H1 (cell line): ENCODE results near the gene HIPK2. TPM values are rescaled to one million over a fixed set of nuclear protein-coding genes. Genes with fewer than 3 reads are reported as not detected.

Experiments
- CTCF ChIA-PET: fragments of 300-600 bp; sonication (Branson Sonifier 250); formaldehyde crosslinking; loops from one replicate; lab custom pipeline; 2021; ENCODE audit not compliant: partially characterized antibody; lab: Charles Lee
- POLR2A ChIA-PET: fragments of 300-600 bp; sonication (Branson Sonifier 250); formaldehyde crosslinking; loops from one replicate; lab custom pipeline; 2021; ENCODE audit warnings: inconsistent platforms; ENCODE audit not compliant: partially characterized antibody; lab: Charles Lee
- DNase-seq, 2 experiments: peaks; one replicate each; pipeline versions ENCODE4 v3.0.0 to v3.0.0-alpha.2; 2010 to 2022; ENCODE audit warnings: low spot score in 2 of 2, low read depth in 1 of 2, mixed read lengths in 1 of 2
- FAIRE-seq: peaks from 2 replicates; lab custom pipeline; 2011; peaks lifted over from hg19 to GRCh38; lab: Jason Lieb, UNC
- H2AFZ ChIP-seq: 2 replicates; pipeline ENCODE4 v1.8.1; 2012; ENCODE audit warnings: low read length, inconsistent platforms
- H2AK5ac ChIP-seq: 2 replicates; pipeline ENCODE4 v1.6.1; 2013; ENCODE audit warnings: low read depth, low read length
- H2BK120ac ChIP-seq: replicated peaks from 2 replicates; pipeline ENCODE3; 2013; ENCODE audit warnings: low read depth, low read length, inconsistent platforms
- H2BK12ac ChIP-seq: 2 replicates; pipeline ENCODE4 v1.6.1; 2013; ENCODE audit warnings: low read depth, low read length
- H2BK15ac ChIP-seq: 2 replicates; pipeline ENCODE4 v1.6.1; 2013; ENCODE audit warnings: low read length
- H2BK20ac ChIP-seq: 2 replicates; pipeline ENCODE4 v1.6.1; 2013; ENCODE audit warnings: low read length
- H2BK5ac ChIP-seq: 2 replicates; pipeline ENCODE4 v1.6.1; 2013; ENCODE audit warnings: low read depth, low read length
- H3K14ac ChIP-seq: 2 replicates; pipeline ENCODE4 v1.6.1; 2013; ENCODE audit warnings: inconsistent platforms; ENCODE audit not compliant: insufficient read length
- H3K18ac ChIP-seq: 2 replicates; pipeline ENCODE4 v1.6.1; 2013; ENCODE audit warnings: low read length; ENCODE audit errors: extremely low read depth
- H3K23ac ChIP-seq: 2 replicates; pipeline ENCODE4 v1.6.1; 2013; ENCODE audit warnings: inconsistent platforms; ENCODE audit not compliant: insufficient read length
- H3K23me2 ChIP-seq: 2 replicates; pipeline ENCODE4 v1.6.1; 2013; ENCODE audit warnings: low read depth, low read length
- H3K27ac ChIP-seq: 2 replicates; pipeline ENCODE4 v1.6.1; 2011; ENCODE audit warnings: low read depth, low read length, inconsistent platforms
- H3K27me3 ChIP-seq, 4 experiments: replicated peaks in 1 of 4; 1 replicate in 1 of 4; 2 replicates in 3 of 4; pipeline versions ENCODE4 v1.6.1 to v1.8.1; 2011 to 2013; ENCODE audit warnings: low read length in 3 of 4, mild to moderate bottlenecking in 3 of 4, inconsistent platforms in 2 of 4, mixed read lengths in 2 of 4, moderate library complexity in 1 of 4; ENCODE audit not compliant: control insufficient read depth in 3 of 4, insufficient read depth in 3 of 4; ENCODE audit errors: extremely low read depth in 1 of 4
- H3K36me3 ChIP-seq, 4 experiments: 2 replicates each; pipeline versions ENCODE4 v1.6.1 to v1.8.1; 2011 to 2013; ENCODE audit warnings: mild to moderate bottlenecking in 4 of 4, low read length in 3 of 4, moderate library complexity in 2 of 4, control low read depth in 1 of 4, inconsistent platforms in 1 of 4; ENCODE audit not compliant: insufficient read depth in 4 of 4, control insufficient read depth in 2 of 4
- H3K4ac ChIP-seq: replicated peaks from 2 replicates; pipeline ENCODE3; 2013; ENCODE audit warnings: low read length, low read depth, mixed read lengths, inconsistent platforms; ENCODE audit not compliant: insufficient read length
- H3K4me1 ChIP-seq, 4 experiments: replicated peaks in 1 of 4; 1 replicate in 1 of 4; 2 replicates in 3 of 4; pipeline versions ENCODE4 v1.6.1 to v1.8.1; 2011 to 2013; ENCODE audit warnings: low read length in 3 of 4, inconsistent platforms in 2 of 4, mixed read lengths in 1 of 4; ENCODE audit not compliant: insufficient read depth in 4 of 4, control insufficient read depth in 3 of 4
- H3K4me2 ChIP-seq, 2 experiments: 2 replicates each; pipeline versions ENCODE4 v1.6.1 to v1.8.1; 2011 to 2013; ENCODE audit warnings: low read depth in 2 of 2, low read length in 2 of 2, control low read depth in 1 of 2, inconsistent platforms in 1 of 2, mild to moderate bottlenecking in 1 of 2; ENCODE audit not compliant: insufficient read depth in 1 of 2
- H3K4me3 ChIP-seq, 4 experiments: fragments of 200-600, 300-600 bp in 1 of 4; sonication (generic), shearing (Covaris generic), sonication (Bioruptor Twin) in 1 of 4; 2 replicates each; pipeline versions ENCODE4 v1.5.1 to v1.8.1; 2011 to 2016; ENCODE audit warnings: low read length in 4 of 4, low read depth in 3 of 4, control low read depth in 2 of 4, inconsistent platforms in 2 of 4, mild to moderate bottlenecking in 2 of 4, mixed read lengths in 1 of 4, moderate library complexity in 1 of 4; ENCODE audit not compliant: insufficient read depth in 2 of 4; ENCODE audit errors: extremely low read depth in 1 of 4
- H3K56ac ChIP-seq: replicated peaks from 2 replicates; pipeline ENCODE3; 2013; ENCODE audit warnings: low read depth, mild to moderate bottlenecking, mixed read lengths, low read length, inconsistent platforms; ENCODE audit not compliant: insufficient read length
- H3K79me1 ChIP-seq: 2 replicates; pipeline ENCODE4 v1.6.1; 2013; ENCODE audit warnings: low read depth, low read length, control low read depth
- H3K79me2 ChIP-seq, 2 experiments: 2 replicates each; pipeline versions ENCODE4 v1.6.1 to v1.8.1; 2012 to 2013; ENCODE audit warnings: low read length in 2 of 2, mild to moderate bottlenecking in 2 of 2, inconsistent platforms in 1 of 2; ENCODE audit not compliant: insufficient read depth in 2 of 2, control insufficient read depth in 1 of 2
- H3K9ac ChIP-seq, 4 experiments: replicated peaks in 1 of 4; 1 replicate in 1 of 4; 2 replicates in 3 of 4; pipeline versions ENCODE4 v1.6.1 to v1.8.1; 2011 to 2013; ENCODE audit warnings: low read depth in 3 of 4, low read length in 3 of 4, control low read depth in 2 of 4, mild to moderate bottlenecking in 2 of 4, moderate library complexity in 2 of 4, inconsistent platforms in 1 of 4; ENCODE audit errors: extremely low read depth in 1 of 4
- H3K9me3 ChIP-seq, 2 experiments: 2 replicates each; pipeline versions ENCODE4 v1.6.1 to v1.8.1; 2012 to 2013; ENCODE audit warnings: mild to moderate bottlenecking in 2 of 2, moderate library complexity in 2 of 2, control low read depth in 1 of 2, inconsistent platforms in 1 of 2, low read depth in 1 of 2, low read length in 1 of 2, mixed read lengths in 1 of 2; ENCODE audit not compliant: insufficient read depth in 2 of 2
- H4K20me1 ChIP-seq, 2 experiments: replicated peaks in 1 of 2; 2 replicates each; pipeline versions ENCODE3 to v1.8.1; 2011 to 2013; ENCODE audit warnings: inconsistent platforms in 2 of 2, low read length in 2 of 2, mild to moderate bottlenecking in 1 of 2; ENCODE audit not compliant: insufficient read depth in 2 of 2, control insufficient read depth in 1 of 2
- H4K5ac ChIP-seq: 2 replicates; pipeline ENCODE4 v1.6.1; 2013; ENCODE audit warnings: low read length, low read depth, mixed read lengths, inconsistent platforms; ENCODE audit not compliant: insufficient read length
- H4K8ac ChIP-seq: 2 replicates; pipeline ENCODE4 v1.8.0; 2013; ENCODE audit warnings: mild to moderate bottlenecking, moderate library complexity, low read length, inconsistent platforms; ENCODE audit not compliant: insufficient read depth; ENCODE audit errors: extremely low read depth
- H4K91ac ChIP-seq: replicated peaks from 2 replicates; pipeline ENCODE3; 2013; ENCODE audit warnings: low read length, mixed read lengths, inconsistent platforms; ENCODE audit not compliant: insufficient read length
- BACH1 ChIP-seq: IDR thresholded peaks from 2 replicates; pipeline ENCODE4 v1.6.1; 2012; ENCODE audit warnings: low read length, improper control_type of control experiment
- CEBPB ChIP-seq: IDR thresholded peaks from 2 replicates; pipeline ENCODE4 v1.6.1; 2012; ENCODE audit warnings: low read depth, low read length
- EP300 ChIP-seq, 2 experiments: IDR thresholded peaks; 1 replicate in 1 of 2; 2 replicates in 1 of 2; pipeline ENCODE4 v1.6.1; 2011 to 2012; ENCODE audit warnings: low read depth in 2 of 2, low read length in 2 of 2, mild to moderate bottlenecking in 2 of 2, borderline replicate concordance in 1 of 2, inconsistent platforms in 1 of 2, moderate library complexity in 1 of 2
- FOSL1 ChIP-seq: IDR thresholded peaks from 2 replicates; pipeline ENCODE4 v1.6.1; 2011; ENCODE audit warnings: mild to moderate bottlenecking, low read depth, low read length, moderate library complexity; ENCODE audit not compliant: insufficient read depth
- GABPA ChIP-seq: IDR thresholded peaks from 2 replicates; pipeline ENCODE4 v1.6.1; 2011; ENCODE audit warnings: mild to moderate bottlenecking, low read length, moderate library complexity, borderline replicate concordance; ENCODE audit not compliant: insufficient read depth
- RNF2 ChIP-seq: fragments of 200-900, 300-1000 bp; sonication (generic); IDR thresholded peaks from 2 replicates; pipeline ENCODE4 v1.7.1; 2016; ENCODE audit warnings: borderline replicate concordance, low read depth, mild to moderate bottlenecking, antibody characterized with exemption, low read length; ENCODE audit not compliant: poor library complexity, severe bottlenecking; ENCODE audit errors: missing control alignments
- SP1 ChIP-seq: IDR thresholded peaks from 2 replicates; pipeline ENCODE4 v1.6.1; 2011; ENCODE audit warnings: low read depth, low read length
- YY1 ChIP-seq: IDR thresholded peaks from 2 replicates; pipeline ENCODE4 v1.6.1; 2011; ENCODE audit warnings: low read depth, mild to moderate bottlenecking, low read length
- WGBS, 2 experiments: shearing (Covaris generic) in 1 of 2; methylation state at CpG; one replicate each; pipeline versions ENCODE4 v1.1.6 to v1.1.7; 2013 to 2015; ENCODE audit warnings: low lambda C conversion rate in 2 of 2, mixed read lengths in 2 of 2, inconsistent platforms in 1 of 2, low coverage in 1 of 2, missing lambda C conversion rate in 1 of 2; ENCODE audit not compliant: insufficient replicate concordance in 2 of 2, insufficient coverage in 1 of 2, insufficient read length in 1 of 2; ENCODE audit errors: extremely low coverage in 1 of 2, missing lambda C conversion rate in 1 of 2; 5-methylcytosine and 5-hydroxymethylcytosine counted together
- polyA plus RNA-seq, 7 experiments: library from polyadenylated mRNA; depleted of rRNA in 3 of 7; stranded (reverse) in 5 of 7; unstranded in 2 of 7; fragments of >200 nt in 5 of 7; fragments of 200-250 nt in 2 of 7; gene quantifications; 1 replicate in 5 of 7; 2 replicates in 1 of 7; 4 replicates in 1 of 7; pipeline versions ENCODE4 v1.2.1 to v1.2.3, GENCODE V29; 2011 to 2013; ENCODE audit warnings: missing spikeins in 2 of 7, mixed read lengths in 2 of 7
- total RNA-seq: library from RNA; stranded (reverse); fragmentation: NEBNext Ultra II Directional; extraction: Animal tissue kit (Norgen Biotek cat#: 25700); gene quantifications from 2 replicates; pipeline ENCODE4 v1.2.1, GENCODE V29; 2021
- TF ChIP-seq, protein P1 (sequence below): IDR thresholded peaks from 2 replicates; pipeline ENCODE4 v1.6.1; 2012; ENCODE audit warnings: inconsistent platforms

Gene HIPK2
- total and polyA plus RNA-seq, 2 of the 8 experiments (the other 6 are each of a cell fraction or from before 2014, with no cell fraction given): 8.3 to 24.3 TPM

DNA sequence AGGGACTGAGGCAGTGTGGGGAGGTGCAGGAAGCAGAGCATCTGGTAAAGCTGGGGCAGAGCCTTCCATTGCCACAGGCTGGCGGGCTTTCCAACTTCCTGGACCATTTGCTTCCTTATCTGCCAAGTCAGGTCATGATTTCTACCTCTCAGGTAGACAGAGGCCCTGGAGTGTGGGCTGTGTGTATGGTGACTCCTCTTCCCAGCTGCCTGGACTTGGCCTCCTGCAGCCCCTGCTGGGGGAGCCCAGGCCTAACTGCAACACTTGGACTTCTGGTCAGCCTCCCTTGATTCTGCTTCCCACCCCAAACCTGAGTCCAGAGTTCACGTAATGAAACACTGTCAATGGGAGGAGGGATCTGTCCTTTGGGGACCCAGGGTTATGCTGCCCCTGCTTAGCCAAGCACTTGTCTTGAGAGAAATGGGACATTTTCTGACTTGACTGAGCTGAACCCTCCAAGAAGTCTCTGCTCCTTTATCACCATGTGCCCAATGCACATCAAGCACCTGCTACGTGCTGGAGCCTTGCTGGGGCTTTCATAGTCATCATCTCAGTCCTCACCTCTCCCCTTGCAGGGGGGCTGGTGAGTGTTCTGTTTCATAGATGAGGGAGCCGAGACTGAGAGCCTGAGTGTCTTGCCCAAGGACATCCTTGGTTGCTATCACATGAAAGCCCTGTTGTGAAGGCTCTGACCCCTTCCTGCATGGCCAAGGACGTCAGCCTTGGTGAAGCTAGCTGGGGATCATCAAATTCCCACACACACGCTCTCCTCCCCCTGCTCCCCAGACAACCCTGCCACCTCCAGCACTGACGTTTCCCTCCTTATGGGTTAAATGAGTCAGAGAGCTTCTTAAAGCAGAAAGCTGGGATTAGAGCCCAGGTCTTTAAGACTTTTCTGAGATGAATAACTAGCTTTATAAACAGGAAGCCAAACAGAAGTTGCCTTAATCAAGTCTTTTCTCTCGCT, 250.9 kb downstream of the HIPK2 start:
- H3K4me1 ChIP-seq: peaks cover 0 to 7% (median 0%) of the 10 kb centered on the region in 4 experiments; a peak in 2 of 7 replicates
- H3K18ac ChIP-seq: no peak overlapping the region
- CTCF ChIA-PET: interaction anchor here (1.1 to 1.9 kb wide), 4 partner anchors 20 to 93 kb away, joined by 3 to 8 read pairs (median 4); no protein-coding TSS in a partner anchor
- peak overlapping the region; percentile 95; the same call in 1 of the 2 replicates for H2BK15ac ChIP-seq
- H4K5ac ChIP-seq: no peak overlapping the region
- peaks cover 5% of the 10 kb centered on the region; the same call in 1 of the 2 replicates for H3K23me2 ChIP-seq
- H2BK5ac ChIP-seq: no peak overlapping the region
- H3K27me3 ChIP-seq: peaks cover 18 to 38% (median 31%) of the 10 kb centered on the region in 4 experiments
- no peak overlapping the region for H3K27ac ChIP-seq
- no peak overlapping the region for H4K91ac ChIP-seq
- no peak overlapping the region for H3K4ac ChIP-seq
- H2BK120ac ChIP-seq: no peak overlapping the region
- no peak overlapping the region for H2BK20ac ChIP-seq
- no peaks in the 10 kb centered on the region for H3K79me1 ChIP-seq
- 90% methylated on average over 8 of the region's 8 CpGs; no CpG with 5 or more reads in 1 of the 2 experiments for WGBS, 2 experiments
- POLR2A ChIA-PET: interaction anchor here (1.5 kb wide), 1 partner anchor 43 kb away, joined by 4 read pairs; the partner anchor contains the start of gene KLRG2
- no peak overlapping the region for H2AFZ ChIP-seq
- no peak overlapping the region for H3K4me3 ChIP-seq
- no peak overlapping the region for H2AK5ac ChIP-seq
- no peaks in the 10 kb centered on the region for H3K9me3 ChIP-seq
- H3K9ac ChIP-seq: no peak overlapping the region
- peaks cover 0 to 2% of the 10 kb centered on the region in 2 experiments for H4K20me1 ChIP-seq
- FAIRE-seq (no peak), DNase-seq (no peak)
- H3K23ac ChIP-seq: no peak overlapping the region
- H2BK12ac ChIP-seq: no peak overlapping the region
- no peak overlapping the region for H3K4me2 ChIP-seq
- H3K14ac ChIP-seq: no peak overlapping the region
- H3K36me3 ChIP-seq: no peaks in the 10 kb centered on the region
- H3K56ac ChIP-seq: no peak overlapping the region
- no peak overlapping the region for H4K8ac ChIP-seq
- H3K79me2 ChIP-seq: no peaks in the 10 kb centered on the region
- TF ChIP-seq FOSL1: no peak
- TF ChIP-seq EP300 (IDR thresholded peaks at IDR 0.05; ENCODE audit: borderline replicate concordance in 1 of 2, low read depth in 2 of 2, low read length in 2 of 2): no peak
- TF ChIP-seq GABPA: no peak
- TF ChIP-seq, protein P1, sequence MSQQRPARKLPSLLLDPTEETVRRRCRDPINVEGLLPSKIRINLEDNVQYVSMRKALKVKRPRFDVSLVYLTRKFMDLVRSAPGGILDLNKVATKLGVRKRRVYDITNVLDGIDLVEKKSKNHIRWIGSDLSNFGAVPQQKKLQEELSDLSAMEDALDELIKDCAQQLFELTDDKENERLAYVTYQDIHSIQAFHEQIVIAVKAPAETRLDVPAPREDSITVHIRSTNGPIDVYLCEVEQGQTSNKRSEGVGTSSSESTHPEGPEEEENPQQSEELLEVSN: no peak
- no peak for TF ChIP-seq BACH1
- no peak for TF ChIP-seq CEBPB
- no peak for TF ChIP-seq SP1
- no peak for TF ChIP-seq RNF2
- TF ChIP-seq YY1: no peak
